ENCODE results near the gene TSKU.

TSKU gene

DNA sequence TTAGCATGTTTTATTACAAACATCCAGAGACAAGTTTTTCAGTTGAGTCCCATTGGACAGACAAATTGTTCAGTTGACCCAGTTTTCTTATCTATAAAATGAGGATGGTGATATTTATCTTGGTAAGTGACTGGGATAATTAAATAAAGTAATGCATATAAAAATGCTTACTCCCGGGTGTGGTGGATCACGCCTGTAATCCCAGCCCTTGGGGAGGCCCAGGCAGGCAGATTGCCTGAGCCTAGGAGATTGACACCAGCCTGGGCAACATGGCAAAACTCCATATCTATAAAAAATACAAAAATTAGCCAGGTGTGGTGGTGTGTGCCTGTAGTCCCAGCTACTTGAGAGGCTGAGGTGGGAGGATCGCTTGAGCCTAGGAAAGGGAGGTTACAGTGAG, 61.9 kb downstream of the TSKU start:
- Histone ChIP-seq H3K9ac (no peak overlapping the region), H4K20me1 (no peaks in the 10 kb centered on the region), H3K27ac (no peak overlapping the region), H3K27me3 (no peaks in the 10 kb centered on the region), H3K9me3 (replicated peaks in 1 of 11) (peaks cover 0 to 14% (median 7%) of the 10 kb centered on the region in 11 experiments; a peak in 11 of 22 replicates), H3K4me2 (no peak overlapping the region), H3K4me3 (no peak overlapping the region), H3K4me1 (peaks cover 0 to 18% (median 0%) of the 10 kb centered on the region in 10 experiments; a peak in 5 of 20 replicates), H3K36me3 (no peaks in the 10 kb centered on the region)
- no peak for TF ChIP-seq Cebpa-rat (IDR thresholded peaks at IDR 0.05)

DNA sequence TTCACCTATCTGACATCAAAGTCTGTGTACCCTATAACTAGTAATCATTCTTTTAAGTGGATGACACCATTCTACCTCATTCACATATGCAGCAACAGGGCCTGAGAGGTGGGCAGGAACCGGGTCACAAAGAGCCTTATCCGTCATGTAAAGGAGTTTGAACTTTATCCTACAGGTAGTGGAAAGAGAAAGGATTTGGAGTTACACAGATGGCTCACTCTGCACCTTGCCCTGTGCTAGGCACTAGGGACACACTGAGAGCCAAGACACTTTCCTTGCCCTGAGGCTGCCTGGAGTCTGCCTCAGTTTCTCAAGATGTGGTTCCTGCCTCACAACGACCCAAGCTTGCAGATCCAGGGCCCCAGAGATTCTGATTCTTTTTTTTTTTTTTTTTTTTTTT, 63.3 kb downstream of the TSKU start:
- Histone ChIP-seq H3K27ac (no peak overlapping the region), H3K4me2 (no peak overlapping the region)
- TF ChIP-seq Cebpa-rat (IDR thresholded peaks at IDR 0.05) = no peak

More for the DNA sequence above, 63.3 kb downstream of the TSKU start:
- Histone ChIP-seq H3K9me3 (replicated peaks in 1 of 11) (peaks cover 0 to 14% (median 7%) of the 10 kb centered on the region in 11 experiments; a peak in 11 of 22 replicates), H3K4me3 (no peak overlapping the region), H3K36me3 (no peaks in the 10 kb centered on the region), H4K20me1 (no peaks in the 10 kb centered on the region), H3K9ac (no peak overlapping the region), H3K27me3 (no peaks in the 10 kb centered on the region), H3K4me1 (peaks cover 0 to 9% (median 0%) of the 10 kb centered on the region in 10 experiments; a peak in 4 of 20 replicates)

All from BLaER1 treated with 17β-estradiol and CSF1 and Interleukin-3, amounts not matched to agents 10 nM and 100 nM (cell line).